GM12878 (cell line): ENCODE results near the gene PTK7. TPM values are rescaled to one million over a fixed set of nuclear protein-coding genes. Genes with fewer than 3 reads are reported as not detected.

Experiments
- ATF2 ChIP-seq: IDR thresholded peaks from 2 replicates; pipeline ENCODE4 v1.6.1; 2012; ENCODE audit warnings: low read length, inconsistent platforms
- ATF7 ChIP-seq: fragments of 450-650 bp; IDR thresholded peaks from 2 replicates; pipeline ENCODE4 v1.6.1; 2016; ENCODE audit warnings: low read depth, mild to moderate bottlenecking
- BHLHE40 ChIP-seq, 2 experiments: fragments of 450-650 bp in 1 of 2; IDR thresholded peaks; 2 replicates each; pipeline ENCODE4 v1.6.1; 2011 to 2017; ENCODE audit warnings: low read depth in 2 of 2, borderline replicate concordance in 1 of 2, improper control_type of control experiment in 1 of 2, low read length in 1 of 2, mild to moderate bottlenecking in 1 of 2
- CBFB ChIP-seq: IDR thresholded peaks from 2 replicates; pipeline ENCODE4 v1.6.1; 2016; ENCODE audit warnings: antibody characterized with exemption, low read depth
- E4F1 ChIP-seq: fragments of 450-650 bp; IDR thresholded peaks from 2 replicates; pipeline ENCODE4 v1.6.1; 2018; ENCODE audit warnings: borderline replicate concordance, mild to moderate bottlenecking; ENCODE audit not compliant: partially characterized antibody
- EZH2 ChIP-seq: IDR thresholded peaks from 2 replicates; pipeline ENCODE4 v1.6.1; 2012; ENCODE audit warnings: low read depth, mild to moderate bottlenecking, control low read depth, inconsistent platforms, low read length, borderline replicate concordance; ENCODE audit not compliant: control insufficient read depth
- LARP7 ChIP-seq: fragments of 450-650 bp; IDR thresholded peaks from 2 replicates; pipeline ENCODE4 v1.6.1; 2017; ENCODE audit warnings: mild to moderate bottlenecking
- NFYA ChIP-seq: IDR thresholded peaks from 2 replicates; pipeline ENCODE4 v1.6.1; 2011; ENCODE audit warnings: low read depth, mild to moderate bottlenecking, low read length, improper control_type of control experiment, borderline replicate concordance
- NFYB ChIP-seq: IDR thresholded peaks from 2 replicates; pipeline ENCODE4 v1.6.1; 2011; ENCODE audit warnings: low read depth, mild to moderate bottlenecking, low read length, improper control_type of control experiment, moderate library complexity; ENCODE audit not compliant: insufficient read depth
- PML ChIP-seq: IDR thresholded peaks from 2 replicates; pipeline ENCODE4 v1.6.1; 2012; ENCODE audit warnings: low read length, inconsistent platforms
- RCOR1 ChIP-seq: conservative IDR thresholded peaks from 2 replicates; pipeline ENCODE4 v1.6.1; 2012; ENCODE audit warnings: low read depth, low read length, improper control_type of control experiment
- REST ChIP-seq: IDR thresholded peaks from 2 replicates; pipeline ENCODE4 v1.6.1; 2012; ENCODE audit warnings: mild to moderate bottlenecking, low read depth, low read length
- SIX5 ChIP-seq: IDR thresholded peaks from 2 replicates; pipeline ENCODE4 v1.6.1; 2011; ENCODE audit warnings: mild to moderate bottlenecking, low read depth, low read length, moderate library complexity; ENCODE audit not compliant: severe bottlenecking
- SMARCA5 ChIP-seq: fragments of 450-650 bp; IDR thresholded peaks from 2 replicates; pipeline ENCODE4 v1.6.1; 2017; ENCODE audit warnings: mild to moderate bottlenecking
- STAT3 ChIP-seq: IDR thresholded peaks from 2 replicates; pipeline ENCODE4 v1.6.1; 2011; ENCODE audit warnings: low read depth, low read length, improper control_type of control experiment
- SUZ12 ChIP-seq: fragments of 200-600 bp; sonication (generic); IDR thresholded peaks from one replicate; pipeline ENCODE4 v1.6.1; 2018; ENCODE audit warnings: antibody characterized with exemption, mild to moderate bottlenecking; ENCODE audit not compliant: unreplicated experiment
- TCF3 ChIP-seq: IDR thresholded peaks from 2 replicates; pipeline ENCODE4 v1.6.1; 2012; ENCODE audit warnings: low read depth, mild to moderate bottlenecking, low read length, borderline replicate concordance; ENCODE audit not compliant: insufficient read depth
- USF2 ChIP-seq: IDR thresholded peaks from 2 replicates; pipeline ENCODE4 v1.6.1; 2011; ENCODE audit warnings: low read depth, low read length, improper control_type of control experiment, borderline replicate concordance
- polyA plus RNA-seq, 11 experiments: library from polyadenylated mRNA; depleted of rRNA in 4 of 11; unstranded in 6 of 11; stranded (reverse) in 5 of 11; fragments of >200 nt; fragmentation: Nextera tagmentation in 4 of 11; fragmentation: Illumina TruSeq in 1 of 11; extraction: Ambion mirVana in 4 of 11; extraction: Trizol in 1 of 11; gene quantifications; 1 replicate in 1 of 11; 2 replicates in 10 of 11; pipeline versions ENCODE4 v1.2.1 to v1.2.3, GENCODE V29; 2011 to 2016; ENCODE audit warnings: inconsistent platforms in 2 of 11, missing spikeins in 2 of 11, low read depth in 1 of 11
- total RNA-seq, 4 experiments: library from RNA; depleted of rRNA in 3 of 4; stranded (reverse); fragments of >200 nt in 3 of 4; fragmentation: Illumina TruSeq in 1 of 4; extraction: Trizol in 1 of 4; gene quantifications; 2 replicates each; pipeline versions ENCODE4 v1.2.1 to v1.2.3, GENCODE V29; 2013 to 2021
- TF ChIP-seq, protein P1 (sequence below): fragments of 450-650 bp; IDR thresholded peaks from 2 replicates; pipeline ENCODE4 v1.6.1; 2016; ENCODE audit warnings: mild to moderate bottlenecking

The PTK7 gene
- total and polyA plus RNA-seq, 10 of the 15 experiments (the other 5 are each of a cell fraction or from before 2014, with no cell fraction given), result 0.18 to 14.4 (median 3.3) TPM; not detected in 1

DNA sequence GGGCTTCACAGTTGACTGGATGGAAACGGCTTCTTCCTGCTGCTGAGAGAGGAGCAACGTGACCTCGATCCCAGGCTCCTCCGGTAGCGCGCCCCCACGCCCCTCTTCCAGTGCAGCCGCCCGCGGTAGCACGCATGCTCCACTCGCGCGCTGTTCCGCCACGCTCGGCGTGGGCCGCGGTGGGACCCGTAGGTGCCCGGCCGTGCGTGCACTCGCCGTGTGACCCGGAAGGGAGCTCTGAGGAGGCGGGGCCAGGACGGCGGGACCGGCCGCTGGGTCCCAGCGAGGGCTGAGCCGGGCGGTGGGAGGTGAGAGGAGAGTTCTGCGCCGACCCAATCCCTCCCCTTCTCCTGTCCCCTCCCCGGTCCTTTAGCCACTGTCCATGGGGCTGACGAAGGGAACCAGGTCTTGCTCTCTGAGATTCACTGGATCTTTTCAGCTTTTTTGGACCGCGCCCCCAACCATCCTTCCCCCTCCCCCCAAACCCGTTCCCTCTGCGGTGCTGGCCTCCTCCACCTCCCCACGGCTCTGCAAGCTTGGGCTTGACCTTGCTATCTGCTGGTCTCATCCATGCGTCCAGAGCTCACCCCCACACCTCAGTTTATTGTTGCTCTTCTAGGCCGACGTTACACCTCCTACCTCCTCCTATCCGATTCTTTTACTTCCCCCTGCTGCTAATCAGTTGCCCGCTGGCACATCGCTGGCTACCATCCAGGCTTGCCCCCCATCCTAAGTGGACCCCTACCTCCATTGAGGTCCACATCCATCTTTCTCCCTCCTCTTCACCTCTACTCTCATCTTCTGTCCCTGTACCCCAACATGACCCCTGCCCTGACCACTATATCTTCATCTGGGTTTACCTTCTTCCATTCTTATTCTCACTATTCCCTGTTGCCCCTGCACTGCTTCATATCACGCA is 106.1 kb downstream of the PTK7 start, which contains the start of gene CUL9 (continued):
- peak; percentile 44 for TF ChIP-seq SIX5
- no peak for TF ChIP-seq CBFB
- TF ChIP-seq BHLHE40 (IDR thresholded peaks at IDR 0.05; ENCODE audit: borderline replicate concordance in 1 of 2, low read depth in 2 of 2, low read length in 1 of 2), result peak; percentile 87 to 95
- 0 out of 2 replicates have a peak, but pooled peaks have one; percentile 36 for TF ChIP-seq PML
- no peak for TF ChIP-seq NFYA
- no peak for TF ChIP-seq STAT3
- TF ChIP-seq E4F1, result peak; percentile 71
- TF ChIP-seq EZH2, result no peak
- TF ChIP-seq, protein P1, sequence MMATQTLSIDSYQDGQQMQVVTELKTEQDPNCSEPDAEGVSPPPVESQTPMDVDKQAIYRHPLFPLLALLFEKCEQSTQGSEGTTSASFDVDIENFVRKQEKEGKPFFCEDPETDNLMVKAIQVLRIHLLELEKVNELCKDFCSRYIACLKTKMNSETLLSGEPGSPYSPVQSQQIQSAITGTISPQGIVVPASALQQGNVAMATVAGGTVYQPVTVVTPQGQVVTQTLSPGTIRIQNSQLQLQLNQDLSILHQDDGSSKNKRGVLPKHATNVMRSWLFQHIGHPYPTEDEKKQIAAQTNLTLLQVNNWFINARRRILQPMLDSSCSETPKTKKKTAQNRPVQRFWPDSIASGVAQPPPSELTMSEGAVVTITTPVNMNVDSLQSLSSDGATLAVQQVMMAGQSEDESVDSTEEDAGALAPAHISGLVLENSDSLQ, result no peak
- 0 out of 2 replicates have a peak, but pooled peaks have one; percentile 31 for TF ChIP-seq TCF3
- TF ChIP-seq SUZ12, result no peak
- TF ChIP-seq ATF2, result no peak
- TF ChIP-seq RCOR1, result no peak
- no peak for TF ChIP-seq REST
- peak; percentile 82 for TF ChIP-seq ATF7
- peak; percentile 33 for TF ChIP-seq USF2
- TF ChIP-seq LARP7, result peak; percentile 97
- TF ChIP-seq SMARCA5, result 0 out of 2 replicates have a peak, but pooled peaks have one; percentile 41
- no peak for TF ChIP-seq NFYB
